HepG2 (cell line): Measurements from ENCODE around the gene NGDN. TPM values are rescaled to one million over a fixed set of nuclear protein-coding genes. Genes with fewer than 3 reads are reported as not detected.

Experiments used
- ATF5 ChIP-seq: sonication (generic); formaldehyde crosslinking; IDR thresholded peaks from 2 replicates; pipeline ENCODE4 v1.4.0; 2020; ENCODE audit warnings: mild to moderate bottlenecking, low read depth, missing genetic modification reagents
- CBX1 ChIP-seq: IDR thresholded peaks from one replicate; pipeline ENCODE4 v1.6.1; 2016; ENCODE audit warnings: antibody characterized with exemption, low read depth
- CSRNP1 ChIP-seq: sonication (generic); formaldehyde crosslinking; IDR thresholded peaks from 2 replicates; pipeline ENCODE4 v1.8.1; 2023; ENCODE audit warnings: mild to moderate bottlenecking, missing genetic modification reagents
- FOXO1 ChIP-seq: sonication (generic); formaldehyde crosslinking; IDR thresholded peaks from 2 replicates; pipeline ENCODE4 v1.4.0; 2020; ENCODE audit warnings: missing genetic modification reagents
- GFI1 ChIP-seq: sonication (generic); formaldehyde crosslinking; IDR thresholded peaks from 2 replicates; pipeline ENCODE4 v1.5.0; 2020; ENCODE audit warnings: missing genetic modification reagents, mild to moderate bottlenecking, borderline replicate concordance
- GZF1 ChIP-seq: sonication (generic); formaldehyde crosslinking; IDR thresholded peaks from 2 replicates; pipeline ENCODE4 v1.5.1; 2020; ENCODE audit warnings: mild to moderate bottlenecking, missing genetic modification reagents
- NFE2L2 ChIP-seq: fragments of 150-350 bp; IDR thresholded peaks from 2 replicates; pipeline ENCODE4 v1.6.1; 2014; ENCODE audit warnings: low read length
- RCOR2 ChIP-seq: IDR thresholded peaks from 2 replicates; pipeline ENCODE4 v1.6.1; 2016; ENCODE audit warnings: missing biosample characterization, missing genetic modification reagents
- SP1 ChIP-seq, 2 experiments: fragments of 450-650 bp in 1 of 2; sonication (generic) in 1 of 2; formaldehyde crosslinking in 1 of 2; IDR thresholded peaks; 2 replicates each; pipeline versions ENCODE4 v1.4.0 to v1.6.1; 2016 to 2020; ENCODE audit warnings: missing genetic modification reagents in 1 of 2
- TSC22D2 ChIP-seq: sonication (generic); formaldehyde crosslinking; IDR thresholded peaks from 2 replicates; pipeline ENCODE4 v1.5.1; 2020; ENCODE audit warnings: missing genetic modification reagents, mild to moderate bottlenecking, borderline replicate concordance
- ZBTB10 ChIP-seq: sonication (generic); formaldehyde crosslinking; IDR thresholded peaks from 2 replicates; pipeline ENCODE4 v1.4.0; 2020; ENCODE audit warnings: missing genetic modification reagents, borderline replicate concordance
- ZBTB46 ChIP-seq: sonication (generic); formaldehyde crosslinking; IDR thresholded peaks from 2 replicates; pipeline ENCODE4 v1.4.0; 2020; ENCODE audit warnings: mild to moderate bottlenecking, missing genetic modification reagents, borderline replicate concordance
- ZFP36L1 ChIP-seq: sonication (generic); formaldehyde crosslinking; IDR thresholded peaks from 2 replicates; pipeline ENCODE4 v1.8.0; 2022; ENCODE audit warnings: mild to moderate bottlenecking, missing genetic modification reagents, moderate library complexity
- ZMYM3 ChIP-seq: sonication (generic); formaldehyde crosslinking; IDR thresholded peaks from 2 replicates; pipeline ENCODE4 v1.5.1; 2020; ENCODE audit warnings: mild to moderate bottlenecking, missing genetic modification reagents
- ZNF101 ChIP-seq: sonication (generic); formaldehyde crosslinking; IDR thresholded peaks from 2 replicates; pipeline ENCODE4 v1.4.0; 2020; ENCODE audit warnings: mild to moderate bottlenecking, low read depth, missing genetic modification reagents, borderline replicate concordance
- ZNF12 ChIP-seq: sonication (generic); formaldehyde crosslinking; IDR thresholded peaks from 2 replicates; pipeline ENCODE4 v1.5.0; 2020; ENCODE audit warnings: missing genetic modification reagents
- ZNF468 ChIP-seq: sonication (generic); formaldehyde crosslinking; IDR thresholded peaks from 2 replicates; pipeline ENCODE4 v1.8.0; 2022; ENCODE audit warnings: mild to moderate bottlenecking, moderate library complexity, missing genetic modification reagents
- ZNF501 ChIP-seq: sonication (generic); formaldehyde crosslinking; IDR thresholded peaks from 2 replicates; pipeline ENCODE4 v1.5.1; 2020; ENCODE audit warnings: mild to moderate bottlenecking, moderate library complexity, missing genetic modification reagents
- ZNF652 ChIP-seq: IDR thresholded peaks from 2 replicates; pipeline ENCODE4 v1.6.1; 2016; ENCODE audit warnings: low read depth, borderline replicate concordance
- ZNF710 ChIP-seq: sonication (generic); formaldehyde crosslinking; IDR thresholded peaks from 2 replicates; pipeline ENCODE4 v1.5.0; 2020; ENCODE audit warnings: mild to moderate bottlenecking, missing genetic modification reagents, borderline replicate concordance
- polyA plus RNA-seq, 8 experiments: library from polyadenylated mRNA; depleted of rRNA in 3 of 8; stranded (reverse) in 7 of 8; unstranded in 1 of 8; fragments of >200 nt; fragmentation: Illumina TruSeq in 4 of 8; extraction: Trizol in 4 of 8; gene quantifications; 2 replicates each; pipeline versions ENCODE4 v1.2.1 to v1.2.3, GENCODE V29; 2011 to 2016; ENCODE audit warnings: low read depth in 4 of 8, missing spikeins in 1 of 8, mixed read lengths in 1 of 8; ENCODE audit not compliant: insufficient read depth in 1 of 8
- total RNA-seq, 5 experiments: library from RNA; depleted of rRNA; stranded (reverse); fragments of >200 nt; fragmentation: Illumina TruSeq; extraction: Trizol; gene quantifications; 2 replicates each; pipeline ENCODE4 v1.2.3, GENCODE V29; 2016; ENCODE audit warnings: low read depth in 1 of 5

The NGDN gene
- total and polyA plus RNA-seq, 2 of the 13 experiments (the other 11 are each of a cell fraction or from before 2014, with no cell fraction given), result 154 to 216 TPM

- TF ChIP-seq ZNF652 (CRISPR knock-in tag) (peak; percentile 8; the same call in 1 of the 2 replicates), ZBTB10 (CRISPR knock-in tag) (0 out of 2 replicates have a peak, but pooled peaks have one; percentile 52), ZNF468 (CRISPR knock-in tag) (peak; percentile 20; the same call in 1 of the 2 replicates), GZF1 (CRISPR knock-in tag) (no peak), FOXO1 (CRISPR knock-in tag) (peak; percentile 76), TSC22D2 (CRISPR knock-in tag) (peak; percentile 70), ZNF12 (CRISPR knock-in tag) (peak; percentile 81; the same call in 1 of the 2 replicates), NFE2L2 (no peak), ZBTB46 (CRISPR knock-in tag) (no peak), CSRNP1 (CRISPR knock-in tag) (peak; percentile 95), CBX1 (no peak), ZMYM3 (no peak; the same call in 1 of the 2 replicates), ATF5 (CRISPR knock-in tag) (peak; percentile 28; the same call in 1 of the 2 replicates), RCOR2 (peak; percentile 90), GFI1 (peak; percentile 76), ZNF710 (CRISPR knock-in tag) (peak; percentile 69; the same call in 1 of the 2 replicates), ZNF501 (CRISPR knock-in tag) (peak; percentile 99), SP1 (IDR thresholded peaks at IDR 0.05) (no peak), SP1 (CRISPR knock-in tag; IDR thresholded peaks at IDR 0.05) (peak; percentile 94), ZNF101 (CRISPR knock-in tag) (0 out of 2 replicates have a peak, but pooled peaks have one; percentile 4), ZFP36L1 (CRISPR knock-in tag) (0 out of 2 replicates have a peak, but pooled peaks have one; percentile 29)
These were observed at the start of gene NGDN (continued) for GRCh38 chr14:23469127-23469905.
